HepG2 (cell line): ENCODE data around the gene NFE2L2. TPM values are rescaled to one million over a fixed set of nuclear protein-coding genes. Genes with fewer than 3 reads are reported as not detected.

Source experiments
- ATM ChIP-seq: fragments of 450-650 bp; IDR thresholded peaks from 2 replicates; pipeline ENCODE4 v1.7.1; 2017; ENCODE audit warnings: mild to moderate bottlenecking, borderline replicate concordance
- IRF2 ChIP-seq: IDR thresholded peaks from 2 replicates; pipeline ENCODE4 v1.6.1; 2018; ENCODE audit warnings: missing genetic modification reagents, missing compliant biosample characterization
- NR2F2 ChIP-seq: IDR thresholded peaks from 2 replicates; pipeline ENCODE4 v1.6.1; 2012; ENCODE audit warnings: low read depth, inconsistent platforms, borderline replicate concordance
- RBM39 ChIP-seq: fragments of 200-400 bp; formaldehyde crosslinking; IDR thresholded peaks from one replicate; pipeline ENCODE4 v1.6.1; 2018; ENCODE audit warnings: antibody characterized with exemption, mild to moderate bottlenecking, low read depth, low read length; ENCODE audit not compliant: poor library complexity, severe bottlenecking
- SPEN ChIP-seq: sonication (generic); formaldehyde crosslinking; IDR thresholded peaks from 2 replicates; pipeline ENCODE4 v1.5.1; 2020; ENCODE audit warnings: low read depth, mild to moderate bottlenecking, missing genetic modification reagents
- TP53 ChIP-seq: sonication (generic); formaldehyde crosslinking; conservative IDR thresholded peaks from 2 replicates; pipeline ENCODE4 v1.4.0; 2020; ENCODE audit warnings: missing genetic modification reagents
- ZNF207 ChIP-seq: fragments of 450-650 bp; IDR thresholded peaks from 2 replicates; pipeline ENCODE4 v1.6.1; 2016; ENCODE audit warnings: antibody characterized with exemption, borderline replicate concordance
- ZNF44 ChIP-seq: sonication (generic); formaldehyde crosslinking; IDR thresholded peaks from 2 replicates; pipeline ENCODE4 v1.5.1; 2020; ENCODE audit warnings: mild to moderate bottlenecking, missing genetic modification reagents
- ZNF777 ChIP-seq: sonication (generic); formaldehyde crosslinking; IDR thresholded peaks from 2 replicates; pipeline ENCODE4 v1.4.0; 2020; ENCODE audit warnings: missing genetic modification reagents
- polyA plus RNA-seq, 8 experiments: library from polyadenylated mRNA; depleted of rRNA in 3 of 8; stranded (reverse) in 7 of 8; unstranded in 1 of 8; fragments of >200 nt; fragmentation: Illumina TruSeq in 4 of 8; extraction: Trizol in 4 of 8; gene quantifications; 2 replicates each; pipeline versions ENCODE4 v1.2.1 to v1.2.3, GENCODE V29; 2011 to 2016; ENCODE audit warnings: low read depth in 4 of 8, missing spikeins in 1 of 8, mixed read lengths in 1 of 8; ENCODE audit not compliant: insufficient read depth in 1 of 8
- total RNA-seq, 5 experiments: library from RNA; depleted of rRNA; stranded (reverse); fragments of >200 nt; fragmentation: Illumina TruSeq; extraction: Trizol; gene quantifications; 2 replicates each; pipeline ENCODE4 v1.2.3, GENCODE V29; 2016; ENCODE audit warnings: low read depth in 1 of 5
- TF ChIP-seq, protein P1 (sequence below): sonication (generic); formaldehyde crosslinking; IDR thresholded peaks from 2 replicates; pipeline ENCODE4; 2020; ENCODE audit warnings: missing genetic modification reagents, mild to moderate bottlenecking, borderline replicate concordance
- TF ChIP-seq, protein P2 (sequence below): sonication (generic); formaldehyde crosslinking; IDR thresholded peaks from 2 replicates; pipeline ENCODE4 v1.4.0; 2020; ENCODE audit warnings: missing genetic modification reagents
- TF ChIP-seq, protein P3 (sequence below): sonication (generic); formaldehyde crosslinking; IDR thresholded peaks from 2 replicates; pipeline ENCODE4 v1.8.1; 2023; ENCODE audit warnings: mild to moderate bottlenecking, missing genetic modification reagents, borderline replicate concordance
- TF ChIP-seq, protein P4 (sequence below): sonication (generic); formaldehyde crosslinking; IDR thresholded peaks from 2 replicates; pipeline ENCODE4 v1.4.0; 2020; ENCODE audit warnings: missing genetic modification reagents
- TF ChIP-seq, protein P5 (sequence below): sonication (generic); formaldehyde crosslinking; IDR thresholded peaks from 2 replicates; pipeline ENCODE4 v1.8.0; 2022; ENCODE audit warnings: mild to moderate bottlenecking, missing genetic modification reagents, moderate library complexity

The NFE2L2 gene
- total and polyA plus RNA-seq, 2 of the 13 experiments (the other 11 are each of a cell fraction or from before 2014, with no cell fraction given) = 84.6 to 215 TPM

DNA sequence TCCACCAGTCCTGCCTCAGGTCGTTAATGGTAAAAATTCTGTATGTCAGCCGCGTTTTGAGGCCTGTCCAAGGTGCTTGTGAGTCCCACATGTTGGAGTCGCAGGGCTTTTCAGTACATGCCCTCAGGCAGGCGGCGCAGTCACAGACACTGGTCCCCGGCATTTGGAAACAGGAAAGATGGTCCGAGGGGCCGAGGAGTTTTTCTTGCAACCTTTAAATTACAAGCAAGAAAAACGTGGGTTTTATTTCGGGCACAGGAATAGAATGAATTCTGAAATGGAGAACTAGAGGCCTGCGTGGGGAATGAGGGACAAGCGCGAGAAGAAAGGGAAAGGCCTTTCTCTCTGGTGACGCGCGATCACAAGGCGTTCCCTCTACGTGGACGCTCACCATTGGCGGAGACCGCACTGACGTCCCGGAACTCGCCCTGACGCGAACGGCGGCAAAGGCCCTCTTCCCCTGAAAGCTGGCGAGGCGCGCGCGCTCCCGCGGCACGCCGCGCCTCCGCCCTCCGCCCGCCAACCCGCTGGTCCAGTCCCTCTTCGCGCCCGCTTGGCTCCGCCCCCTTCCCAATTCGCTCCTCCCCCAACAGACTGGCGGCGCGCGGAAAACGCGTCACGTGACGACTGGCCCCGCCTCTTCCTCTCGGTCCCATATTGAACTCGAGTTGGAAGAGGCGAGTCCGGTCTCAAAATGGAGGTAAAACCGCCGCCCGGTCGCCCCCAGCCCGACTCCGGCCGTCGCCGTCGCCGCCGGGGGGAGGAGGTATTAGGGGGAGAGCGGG is 52.2 kb downstream of the NFE2L2 start, which contains the start of gene HNRNPA3 (continued):
- TF ChIP-seq, protein P1, sequence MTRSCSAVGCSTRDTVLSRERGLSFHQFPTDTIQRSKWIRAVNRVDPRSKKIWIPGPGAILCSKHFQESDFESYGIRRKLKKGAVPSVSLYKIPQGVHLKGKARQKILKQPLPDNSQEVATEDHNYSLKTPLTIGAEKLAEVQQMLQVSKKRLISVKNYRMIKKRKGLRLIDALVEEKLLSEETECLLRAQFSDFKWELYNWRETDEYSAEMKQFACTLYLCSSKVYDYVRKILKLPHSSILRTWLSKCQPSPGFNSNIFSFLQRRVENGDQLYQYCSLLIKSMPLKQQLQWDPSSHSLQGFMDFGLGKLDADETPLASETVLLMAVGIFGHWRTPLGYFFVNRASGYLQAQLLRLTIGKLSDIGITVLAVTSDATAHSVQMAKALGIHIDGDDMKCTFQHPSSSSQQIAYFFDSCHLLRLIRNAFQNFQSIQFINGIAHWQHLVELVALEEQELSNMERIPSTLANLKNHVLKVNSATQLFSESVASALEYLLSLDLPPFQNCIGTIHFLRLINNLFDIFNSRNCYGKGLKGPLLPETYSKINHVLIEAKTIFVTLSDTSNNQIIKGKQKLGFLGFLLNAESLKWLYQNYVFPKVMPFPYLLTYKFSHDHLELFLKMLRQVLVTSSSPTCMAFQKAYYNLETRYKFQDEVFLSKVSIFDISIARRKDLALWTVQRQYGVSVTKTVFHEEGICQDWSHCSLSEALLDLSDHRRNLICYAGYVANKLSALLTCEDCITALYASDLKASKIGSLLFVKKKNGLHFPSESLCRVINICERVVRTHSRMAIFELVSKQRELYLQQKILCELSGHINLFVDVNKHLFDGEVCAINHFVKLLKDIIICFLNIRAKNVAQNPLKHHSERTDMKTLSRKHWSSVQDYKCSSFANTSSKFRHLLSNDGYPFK (CRISPR knock-in tag) = peak; percentile 58; the same call in 1 of the 2 replicates
- TF ChIP-seq, protein P2, sequence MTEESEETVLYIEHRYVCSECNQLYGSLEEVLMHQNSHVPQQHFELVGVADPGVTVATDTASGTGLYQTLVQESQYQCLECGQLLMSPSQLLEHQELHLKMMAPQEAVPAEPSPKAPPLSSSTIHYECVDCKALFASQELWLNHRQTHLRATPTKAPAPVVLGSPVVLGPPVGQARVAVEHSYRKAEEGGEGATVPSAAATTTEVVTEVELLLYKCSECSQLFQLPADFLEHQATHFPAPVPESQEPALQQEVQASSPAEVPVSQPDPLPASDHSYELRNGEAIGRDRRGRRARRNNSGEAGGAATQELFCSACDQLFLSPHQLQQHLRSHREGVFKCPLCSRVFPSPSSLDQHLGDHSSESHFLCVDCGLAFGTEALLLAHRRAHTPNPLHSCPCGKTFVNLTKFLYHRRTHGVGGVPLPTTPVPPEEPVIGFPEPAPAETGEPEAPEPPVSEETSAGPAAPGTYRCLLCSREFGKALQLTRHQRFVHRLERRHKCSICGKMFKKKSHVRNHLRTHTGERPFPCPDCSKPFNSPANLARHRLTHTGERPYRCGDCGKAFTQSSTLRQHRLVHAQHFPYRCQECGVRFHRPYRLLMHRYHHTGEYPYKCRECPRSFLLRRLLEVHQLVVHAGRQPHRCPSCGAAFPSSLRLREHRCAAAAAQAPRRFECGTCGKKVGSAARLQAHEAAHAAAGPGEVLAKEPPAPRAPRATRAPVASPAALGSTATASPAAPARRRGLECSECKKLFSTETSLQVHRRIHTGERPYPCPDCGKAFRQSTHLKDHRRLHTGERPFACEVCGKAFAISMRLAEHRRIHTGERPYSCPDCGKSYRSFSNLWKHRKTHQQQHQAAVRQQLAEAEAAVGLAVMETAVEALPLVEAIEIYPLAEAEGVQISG = peak; percentile 67
- TF ChIP-seq ZNF777 (CRISPR knock-in tag) = peak; percentile 20
- peak; percentile 92; the same call in 1 of the 2 replicates for TF ChIP-seq ZNF44 (CRISPR knock-in tag)
- TF ChIP-seq IRF2 = peak; percentile 70
- TF ChIP-seq RBM39 = no peak
- TF ChIP-seq, protein P3, sequence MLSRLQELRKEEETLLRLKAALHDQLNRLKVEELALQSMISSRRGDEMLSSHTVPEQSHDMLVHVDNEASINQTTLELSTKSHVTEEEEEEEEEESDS (CRISPR knock-in tag) = peak; percentile 77; the same call in 1 of the 2 replicates
- TF ChIP-seq NR2F2 = peak; percentile 50; the same call in 1 of the 2 replicates
- TF ChIP-seq, protein P4, sequence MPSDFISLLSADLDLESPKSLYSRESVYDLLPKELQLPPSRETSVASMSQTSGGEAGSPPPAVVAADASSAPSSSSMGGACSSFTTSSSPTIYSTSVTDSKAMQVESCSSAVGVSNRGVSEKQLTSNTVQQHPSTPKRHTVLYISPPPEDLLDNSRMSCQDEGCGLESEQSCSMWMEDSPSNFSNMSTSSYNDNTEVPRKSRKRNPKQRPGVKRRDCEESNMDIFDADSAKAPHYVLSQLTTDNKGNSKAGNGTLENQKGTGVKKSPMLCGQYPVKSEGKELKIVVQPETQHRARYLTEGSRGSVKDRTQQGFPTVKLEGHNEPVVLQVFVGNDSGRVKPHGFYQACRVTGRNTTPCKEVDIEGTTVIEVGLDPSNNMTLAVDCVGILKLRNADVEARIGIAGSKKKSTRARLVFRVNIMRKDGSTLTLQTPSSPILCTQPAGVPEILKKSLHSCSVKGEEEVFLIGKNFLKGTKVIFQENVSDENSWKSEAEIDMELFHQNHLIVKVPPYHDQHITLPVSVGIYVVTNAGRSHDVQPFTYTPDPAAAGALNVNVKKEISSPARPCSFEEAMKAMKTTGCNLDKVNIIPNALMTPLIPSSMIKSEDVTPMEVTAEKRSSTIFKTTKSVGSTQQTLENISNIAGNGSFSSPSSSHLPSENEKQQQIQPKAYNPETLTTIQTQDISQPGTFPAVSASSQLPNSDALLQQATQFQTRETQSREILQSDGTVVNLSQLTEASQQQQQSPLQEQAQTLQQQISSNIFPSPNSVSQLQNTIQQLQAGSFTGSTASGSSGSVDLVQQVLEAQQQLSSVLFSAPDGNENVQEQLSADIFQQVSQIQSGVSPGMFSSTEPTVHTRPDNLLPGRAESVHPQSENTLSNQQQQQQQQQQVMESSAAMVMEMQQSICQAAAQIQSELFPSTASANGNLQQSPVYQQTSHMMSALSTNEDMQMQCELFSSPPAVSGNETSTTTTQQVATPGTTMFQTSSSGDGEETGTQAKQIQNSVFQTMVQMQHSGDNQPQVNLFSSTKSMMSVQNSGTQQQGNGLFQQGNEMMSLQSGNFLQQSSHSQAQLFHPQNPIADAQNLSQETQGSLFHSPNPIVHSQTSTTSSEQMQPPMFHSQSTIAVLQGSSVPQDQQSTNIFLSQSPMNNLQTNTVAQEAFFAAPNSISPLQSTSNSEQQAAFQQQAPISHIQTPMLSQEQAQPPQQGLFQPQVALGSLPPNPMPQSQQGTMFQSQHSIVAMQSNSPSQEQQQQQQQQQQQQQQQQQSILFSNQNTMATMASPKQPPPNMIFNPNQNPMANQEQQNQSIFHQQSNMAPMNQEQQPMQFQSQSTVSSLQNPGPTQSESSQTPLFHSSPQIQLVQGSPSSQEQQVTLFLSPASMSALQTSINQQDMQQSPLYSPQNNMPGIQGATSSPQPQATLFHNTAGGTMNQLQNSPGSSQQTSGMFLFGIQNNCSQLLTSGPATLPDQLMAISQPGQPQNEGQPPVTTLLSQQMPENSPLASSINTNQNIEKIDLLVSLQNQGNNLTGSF (CRISPR knock-in tag) = peak; percentile 84
- no peak; the same call in 1 of the 2 replicates for TF ChIP-seq SPEN
- peak; percentile 84; the same call in 1 of the 2 replicates for TF ChIP-seq TP53
- peak; percentile 85; the same call in 1 of the 2 replicates for TF ChIP-seq ZNF207
- TF ChIP-seq, protein P5, sequence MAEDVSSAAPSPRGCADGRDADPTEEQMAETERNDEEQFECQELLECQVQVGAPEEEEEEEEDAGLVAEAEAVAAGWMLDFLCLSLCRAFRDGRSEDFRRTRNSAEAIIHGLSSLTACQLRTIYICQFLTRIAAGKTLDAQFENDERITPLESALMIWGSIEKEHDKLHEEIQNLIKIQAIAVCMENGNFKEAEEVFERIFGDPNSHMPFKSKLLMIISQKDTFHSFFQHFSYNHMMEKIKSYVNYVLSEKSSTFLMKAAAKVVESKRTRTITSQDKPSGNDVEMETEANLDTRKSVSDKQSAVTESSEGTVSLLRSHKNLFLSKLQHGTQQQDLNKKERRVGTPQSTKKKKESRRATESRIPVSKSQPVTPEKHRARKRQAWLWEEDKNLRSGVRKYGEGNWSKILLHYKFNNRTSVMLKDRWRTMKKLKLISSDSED = no peak
- no peak for TF ChIP-seq ATM
